NCI-H2107 treated with DMSO at 0.1 percent for 48 hours (cell line): Measurements from ENCODE around the gene INPP5D.
"Not testable (repeated sequence)": the region's sequence is repeated elsewhere in the genome, so short reads cannot be mapped to it uniquely, and the experiment has no call there.

Source experiments
- DNase-seq: peaks from one replicate; lab custom pipeline; 2025; ENCODE audit not compliant: unreplicated experiment; lab: John Stamatoyannopoulos, UW

INPP5D gene

GRCh38 chr2:233052517-233052916 lies 7.6 kb upstream of the INPP5D start:
- DNase-seq: not testable (repeated sequence)

DNA sequence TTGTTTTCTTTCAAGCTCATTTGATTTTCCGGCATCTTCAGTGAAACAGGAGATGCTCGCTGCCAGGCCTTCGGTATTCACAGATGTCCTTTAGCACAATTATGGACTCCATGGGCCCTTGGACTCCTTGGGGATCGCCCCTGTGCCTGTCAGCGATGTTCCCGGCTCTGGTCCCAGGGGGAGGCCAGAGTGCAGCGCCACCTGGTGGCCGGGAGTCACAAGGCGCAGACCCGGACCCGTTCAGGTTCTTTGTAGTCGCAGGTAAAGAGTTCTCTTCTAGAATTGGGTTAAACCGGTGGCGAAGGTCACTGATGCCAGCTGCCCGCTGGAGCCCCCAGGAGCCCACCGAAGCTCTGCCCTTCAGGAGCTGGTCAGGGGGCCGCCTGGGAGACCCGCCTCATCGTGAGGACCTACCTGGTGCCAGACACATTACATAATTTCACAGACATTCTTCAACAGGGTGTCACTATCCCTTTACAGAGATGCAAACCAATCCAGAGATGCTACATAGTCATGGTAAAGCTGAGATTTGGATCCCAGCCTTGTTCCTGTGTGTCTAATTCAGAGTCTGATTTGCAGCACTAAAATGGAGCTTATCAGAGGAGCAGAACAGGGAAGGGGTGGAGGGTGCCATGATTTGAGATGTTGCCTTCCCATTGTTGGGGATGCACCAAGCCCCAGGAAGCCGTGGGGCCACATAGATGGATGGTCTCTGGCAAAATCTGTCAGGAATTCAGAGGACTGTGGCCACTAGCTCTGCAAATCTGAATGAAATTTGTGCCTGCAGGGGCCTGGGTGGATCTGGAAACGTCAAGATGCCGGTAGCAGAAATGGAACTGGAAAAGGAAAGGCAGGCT lies 6.0 kb upstream of the INPP5D start:
- no peak for DNase-seq

DNA sequence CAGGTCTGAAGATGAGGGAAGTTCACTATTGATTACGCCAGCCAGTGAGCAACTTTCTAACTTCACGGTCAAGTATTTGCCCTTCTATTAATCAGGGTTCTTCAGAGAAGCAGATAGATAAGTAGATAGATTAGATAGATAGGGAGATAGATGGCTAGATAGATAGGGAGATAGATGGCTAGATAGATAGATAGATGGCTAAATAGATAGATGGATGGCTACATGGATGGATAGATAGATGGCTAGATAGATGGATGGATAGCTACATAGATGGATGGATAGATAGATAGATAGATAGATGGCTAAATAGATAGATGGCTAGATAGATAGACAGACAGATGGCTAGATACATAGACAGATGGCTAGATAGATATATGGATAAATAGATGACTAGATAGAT lies 4.8 kb upstream of the INPP5D start:
- DNase-seq: no peak

GRCh38 chr2:233056961-233057605 lies 3.1 kb upstream of the INPP5D start:
- no peak for DNase-seq

DNA sequence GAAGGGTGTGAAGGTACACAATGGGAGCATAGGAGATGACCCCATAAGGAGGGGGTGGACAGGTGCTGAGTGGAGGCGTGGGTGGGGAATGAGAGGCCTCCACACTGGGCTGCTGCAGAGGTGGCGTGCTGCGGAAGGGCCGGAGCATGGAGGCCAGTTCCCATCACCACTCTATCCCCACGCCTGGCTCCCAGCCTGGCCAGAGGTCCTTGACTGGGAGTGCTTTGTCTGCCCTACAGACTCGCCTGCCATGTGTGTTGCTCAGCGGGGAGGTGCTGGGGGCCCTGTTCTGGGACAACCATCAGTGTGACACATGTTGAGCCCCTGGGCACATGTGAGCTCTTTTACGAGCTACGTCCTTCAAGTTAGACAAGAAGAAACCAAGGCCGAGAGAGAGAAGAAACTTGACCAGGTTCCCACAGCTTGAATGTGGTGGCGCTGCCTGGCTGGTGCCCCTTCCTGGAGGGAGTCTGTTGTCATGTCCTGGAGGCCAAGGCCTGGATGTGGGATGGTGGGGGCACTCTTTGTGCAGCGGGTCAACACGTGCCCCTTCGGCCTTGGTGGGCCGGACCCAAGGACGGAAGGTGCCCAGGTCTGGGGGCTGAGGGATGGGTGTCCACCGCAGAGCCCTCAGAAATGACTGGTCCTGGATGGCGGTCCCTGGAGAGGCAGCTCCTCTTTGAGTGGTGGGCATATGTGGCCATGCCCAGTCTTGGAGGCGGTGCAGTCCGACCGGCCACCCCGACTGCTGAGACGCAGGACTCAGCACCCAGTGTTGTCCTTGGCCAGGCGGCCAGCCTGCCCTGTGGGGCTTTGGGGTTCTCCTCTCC lies 1.2 kb upstream of the INPP5D start:
- no peak for DNase-seq

DNA sequence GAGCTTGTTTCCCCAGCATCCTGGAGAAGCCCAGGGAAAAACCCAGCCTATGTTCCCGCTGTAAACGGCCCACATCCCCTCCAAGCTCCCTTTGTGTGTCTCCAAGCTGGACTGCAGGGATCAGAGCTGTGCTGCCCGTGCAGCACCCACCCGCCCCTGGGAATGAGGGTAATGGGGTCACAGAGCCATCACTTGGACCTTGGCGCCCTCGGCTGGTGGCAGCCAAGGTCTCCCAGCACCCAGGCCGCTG lies 670 bp upstream of the INPP5D start:
- DNase-seq: no peak

GRCh38 chr2:233060501-233060979 lies 398 bp downstream of the INPP5D start:
- DNase-seq: no peak

GRCh38 chr2:233060980-233061590 lies 943 bp downstream of the INPP5D start:
- DNase-seq: no peak

DNA sequence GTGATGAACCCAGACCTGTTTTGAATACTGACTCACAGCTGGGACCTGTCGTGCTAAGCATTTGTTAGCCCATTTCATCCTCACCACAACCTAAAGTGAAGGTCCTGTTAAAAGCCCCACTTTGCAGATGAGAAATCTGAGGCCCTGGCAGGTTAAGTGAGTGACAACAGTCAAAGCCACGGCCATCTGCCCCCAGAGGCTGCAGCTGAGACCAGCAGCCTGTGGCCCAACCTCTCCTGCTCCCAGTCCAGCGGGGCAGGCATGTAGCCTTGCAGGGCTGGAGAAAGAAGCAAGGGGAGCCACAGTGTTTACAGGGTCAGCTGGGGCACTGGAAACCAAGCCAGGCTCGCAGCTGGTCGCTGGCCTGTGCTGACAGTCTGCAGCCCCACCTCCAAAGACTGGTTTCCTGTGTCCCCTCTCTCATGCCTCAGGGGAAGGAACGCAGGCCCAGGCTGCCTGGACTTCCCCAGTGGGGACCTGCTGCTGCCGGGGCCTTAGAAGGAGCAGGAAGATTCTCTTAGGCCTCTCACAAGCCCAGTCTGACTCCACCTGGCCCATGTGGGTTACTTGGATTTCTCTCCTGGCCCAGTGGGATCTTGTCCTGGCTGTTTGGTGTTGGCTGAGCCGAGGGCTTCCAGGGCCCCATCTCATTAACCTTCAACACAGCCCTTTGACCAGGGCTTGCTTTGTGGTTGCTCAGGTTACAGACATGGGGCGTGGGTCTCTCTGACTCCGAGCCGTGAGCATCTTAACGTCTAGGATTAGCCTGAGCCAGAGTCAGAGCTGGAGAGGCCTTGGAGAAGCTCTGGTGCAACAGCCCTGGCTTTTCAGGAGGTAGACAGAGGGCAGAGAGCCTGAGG lies 1.7 kb downstream of the INPP5D start:
- no peak for DNase-seq

DNA sequence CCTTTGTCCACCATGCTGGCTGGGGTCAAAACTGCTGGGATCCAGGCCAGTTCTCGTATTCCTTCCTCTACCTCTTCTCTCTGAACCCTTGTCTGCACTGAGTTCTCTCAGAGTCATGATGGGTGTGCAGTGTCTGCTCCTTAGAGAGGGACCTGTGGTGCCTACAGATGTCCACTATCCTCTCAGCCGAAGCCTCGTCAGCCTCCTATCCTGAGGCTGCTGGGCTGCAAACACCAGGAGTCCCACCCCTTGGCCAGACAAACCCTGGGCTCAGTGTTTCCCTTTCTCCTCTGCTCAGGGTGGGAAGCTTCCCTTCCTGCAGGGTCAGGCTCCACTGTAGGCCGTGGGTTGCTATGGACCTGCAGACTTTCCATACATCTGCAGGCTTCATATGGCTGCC lies 2.3 kb downstream of the INPP5D start:
- DNase-seq: no peak

GRCh38 chr2:233062946-233063268 lies 2.8 kb downstream of the INPP5D start:
- no peak for DNase-seq

DNA sequence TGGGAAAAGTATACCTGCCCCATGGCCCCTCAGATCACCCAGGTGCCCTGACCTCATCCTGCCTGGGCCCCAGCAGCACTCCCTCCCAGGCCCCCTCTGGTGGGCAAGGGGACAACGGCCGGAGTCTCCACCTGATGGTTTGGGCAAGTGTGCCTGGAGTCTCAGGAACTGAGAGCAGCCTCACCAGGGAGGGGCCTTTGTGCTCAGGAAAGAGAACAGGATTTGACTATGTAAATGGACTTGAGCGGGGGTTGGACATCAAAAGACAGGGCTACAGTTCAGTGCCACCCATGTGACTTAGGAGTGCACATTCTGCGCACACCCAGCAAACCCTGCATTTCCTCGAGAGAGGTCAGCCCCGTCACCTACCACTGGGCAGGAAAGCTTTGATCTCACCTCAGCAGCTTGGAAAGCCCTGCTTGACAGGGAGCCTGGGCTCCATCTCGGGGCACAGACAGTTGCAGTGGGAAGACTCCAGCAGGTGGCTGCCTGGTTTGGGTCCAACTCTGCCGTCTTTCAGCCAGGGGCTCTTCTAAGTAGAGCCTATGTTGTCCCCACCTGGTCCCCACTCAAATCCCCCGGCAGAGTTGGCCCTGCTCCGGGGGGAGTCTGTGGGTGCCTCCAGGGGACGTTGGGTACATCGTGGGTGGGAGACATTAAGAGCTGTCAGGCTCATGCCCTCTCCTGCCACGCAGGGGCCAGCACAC lies 3.3 kb downstream of the INPP5D start:
- no peak for DNase-seq

GRCh38 chr2:233063976-233064411 lies 3.9 kb downstream of the INPP5D start:
- no peak for DNase-seq

GRCh38 chr2:233064530-233065199 lies 4.5 kb downstream of the INPP5D start:
- DNase-seq: no peak

DNA sequence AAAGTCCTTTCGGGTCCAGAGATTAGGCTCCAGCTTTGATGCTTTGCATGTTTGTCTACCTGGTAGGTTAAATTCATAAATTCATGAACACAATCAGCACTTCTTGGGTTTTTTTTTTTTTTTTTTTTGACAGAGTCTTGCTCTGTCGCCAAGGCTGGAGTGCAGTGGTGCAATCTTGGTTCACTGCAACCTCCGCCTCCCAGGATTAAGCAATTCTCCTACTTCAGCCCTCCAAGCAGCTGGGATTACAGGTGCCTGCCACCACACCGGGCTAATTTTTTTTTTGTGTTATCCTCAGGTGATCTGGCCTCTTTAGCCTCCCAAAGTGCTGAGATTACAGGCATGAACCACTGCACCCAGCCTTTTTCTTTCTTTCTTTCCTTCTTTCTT lies 5.1 kb downstream of the INPP5D start:
- DNase-seq: not testable (repeated sequence)

DNA sequence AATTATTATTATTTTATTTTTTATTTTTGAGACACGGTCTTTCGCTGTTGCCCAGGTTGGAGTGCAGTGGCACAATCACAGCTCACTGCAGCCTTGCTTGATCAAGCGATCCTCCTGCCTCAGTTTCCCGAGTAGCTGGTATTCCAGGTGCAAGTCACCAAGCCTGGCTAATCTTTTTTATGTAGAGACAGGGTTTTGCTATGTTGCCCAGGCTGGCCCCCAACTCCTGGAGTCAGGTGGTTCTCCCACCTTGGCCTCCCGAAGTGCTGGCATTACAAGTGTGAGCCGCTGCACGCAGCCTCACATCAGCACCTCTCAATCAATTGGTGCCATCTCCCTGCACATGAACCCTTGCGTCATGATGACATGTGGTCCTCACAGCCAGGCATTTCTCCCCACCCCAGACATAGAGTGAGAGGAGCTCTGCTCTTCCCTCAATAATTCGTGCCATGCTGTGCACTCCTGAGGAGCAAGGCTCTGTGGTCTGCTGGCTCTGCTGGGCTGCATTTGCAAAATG lies 5.9 kb downstream of the INPP5D start:
- no peak for DNase-seq

GRCh38 chr2:233068762-233069418 lies 8.7 kb downstream of the INPP5D start:
- DNase-seq: no peak

DNA sequence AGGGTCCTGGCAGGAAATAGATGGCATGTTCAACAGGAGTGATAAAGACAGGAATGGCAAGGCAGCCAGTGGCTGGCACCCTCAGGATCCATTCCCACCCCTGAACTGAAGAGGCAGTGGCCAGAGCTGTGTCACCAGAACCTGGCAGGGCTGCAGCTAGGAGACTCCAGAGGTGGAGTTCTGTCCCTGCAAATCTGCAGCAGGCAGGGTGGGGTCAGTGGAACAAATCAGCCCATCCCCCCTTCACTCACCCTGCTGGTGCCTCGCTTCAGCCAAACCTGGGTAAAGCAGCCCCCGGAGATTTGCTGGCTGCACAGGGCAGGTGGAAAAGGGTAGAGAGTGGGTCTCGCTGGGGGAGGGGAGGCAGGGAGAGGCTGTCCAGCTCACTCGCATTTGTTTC lies 12.7 kb downstream of the INPP5D start:
- no peak for DNase-seq

GRCh38 chr2:233074106-233074505 lies 14.0 kb downstream of the INPP5D start:
- DNase-seq: no peak
